CD4-positive, alpha-beta T cell (primary cell): Measurements from ENCODE around the gene GNG10. TPM values are rescaled to one million over a fixed set of nuclear protein-coding genes. Genes with fewer than 3 reads are reported as not detected.

ENCODE experiments used
- ATAC-seq: fragments of 200-7000 bp; cut with Tn5 transposase; one replicate; pipeline ENCODE4 v1.10.0; 2022; ENCODE audit warnings: mild to moderate bottlenecking; ENCODE audit not compliant: poor library complexity
- CTCF ChIA-PET: fragments of 350-600 bp; sonication (Branson Sonifier 250); formaldehyde crosslinking; loops from one replicate; lab custom pipeline; 2021; ENCODE audit warnings: antibody characterized with exemption, inconsistent platforms; lab: Charles Lee
- POLR2A ChIA-PET: fragments of 350-600 bp; sonication (Branson Sonifier 250); formaldehyde crosslinking; loops from one replicate; lab custom pipeline; 2021; ENCODE audit warnings: antibody characterized with exemption, inconsistent platforms; lab: Charles Lee
- DNase-seq, 14 experiments: peaks; one replicate each; pipeline ENCODE4 v3.0.0-alpha.2; 2013 to 2020; ENCODE audit warnings: mixed read lengths in 2 of 14
- H3K27ac ChIP-seq, 2 donors: one replicate each; pipeline versions ENCODE4 v1.5.1 to v1.7.0; 2013; ENCODE audit warnings: low read length in 2 of 2, low read depth in 1 of 2, mild to moderate bottlenecking in 1 of 2
- H3K27me3 ChIP-seq, 2 experiments: 1 replicate in 1 of 2; 2 replicates in 1 of 2; pipeline versions ENCODE4 v1.6.1 to v1.7.0; 2013; ENCODE audit warnings: low read length in 2 of 2, control low read depth in 1 of 2, mild to moderate bottlenecking in 1 of 2, moderate library complexity in 1 of 2; ENCODE audit not compliant: insufficient read depth in 2 of 2, control insufficient read depth in 1 of 2
- H3K36me3 ChIP-seq: one replicate; pipeline ENCODE4 v1.6.1; 2013; ENCODE audit warnings: low read length, control low read depth; ENCODE audit not compliant: insufficient read depth
- H3K4me1 ChIP-seq: one replicate; pipeline ENCODE4 v1.6.1; 2013; ENCODE audit warnings: low read length, control low read depth; ENCODE audit not compliant: insufficient read depth
- H3K4me3 ChIP-seq: one replicate; pipeline ENCODE4 v1.5.1; 2013; ENCODE audit warnings: mild to moderate bottlenecking, low read length, moderate library complexity
- H3K9me3 ChIP-seq, 2 experiments: 1 replicate in 1 of 2; 2 replicates in 1 of 2; pipeline versions ENCODE4 v1.6.1 to v1.7.0; 2013; ENCODE audit warnings: low read length in 2 of 2, mild to moderate bottlenecking in 2 of 2, control low read depth in 1 of 2, moderate library complexity in 1 of 2; ENCODE audit not compliant: control insufficient read depth in 1 of 2, insufficient read depth in 1 of 2
- H3K27ac Mint-ChIP-seq: one replicate; pipeline ENCODE4 v1.8.0; 2020; ENCODE audit warnings: mixed read lengths
- H3K27me3 Mint-ChIP-seq: one replicate; pipeline ENCODE4 v1.8.0; 2021; ENCODE audit warnings: mixed read lengths
- H3K36me3 Mint-ChIP-seq: one replicate; pipeline ENCODE4 v1.8.0; 2021; ENCODE audit warnings: low read depth, mixed read lengths
- H3K4me1 Mint-ChIP-seq: one replicate; pipeline ENCODE4 v1.8.0; 2021; ENCODE audit warnings: low read depth, mixed read lengths
- H3K4me3 Mint-ChIP-seq: one replicate; pipeline ENCODE4 v1.8.0; 2020; ENCODE audit warnings: mild to moderate bottlenecking, mixed read lengths
- H3K9me3 Mint-ChIP-seq: one replicate; pipeline ENCODE4 v1.8.0; 2020; ENCODE audit warnings: mixed read lengths
- intact Hi-C, 2 experiments: fragments of 100-400 bp; cut with DNase I in 1 of 2; cut with micrococcal nuclease in 1 of 2; formaldehyde crosslinking; loops; one replicate each; pipeline versions ENCODE4 v1.15.1 to v1.9.0; 2023 to 2025; cut with DNase I, micrococcal nuclease
- total RNA-seq, 174 experiments: library from RNA in 2 of 174; stranded (reverse) in 2 of 174; gene quantifications; one replicate each; pipeline ENCODE4 v1.2.3 and lab custom pipeline; 2021 to 2026
- TF ChIP-seq, protein P1 (sequence below): fragments of 200-600 bp; IDR thresholded peaks from one replicate; pipeline ENCODE4 v1.8.0; 2022; ENCODE audit warnings: antibody characterized with exemption, mild to moderate bottlenecking

The GNG10 gene
- total RNA-seq, 2 experiments from 2014 or later: 2.8 to 3.0 TPM

DNA sequence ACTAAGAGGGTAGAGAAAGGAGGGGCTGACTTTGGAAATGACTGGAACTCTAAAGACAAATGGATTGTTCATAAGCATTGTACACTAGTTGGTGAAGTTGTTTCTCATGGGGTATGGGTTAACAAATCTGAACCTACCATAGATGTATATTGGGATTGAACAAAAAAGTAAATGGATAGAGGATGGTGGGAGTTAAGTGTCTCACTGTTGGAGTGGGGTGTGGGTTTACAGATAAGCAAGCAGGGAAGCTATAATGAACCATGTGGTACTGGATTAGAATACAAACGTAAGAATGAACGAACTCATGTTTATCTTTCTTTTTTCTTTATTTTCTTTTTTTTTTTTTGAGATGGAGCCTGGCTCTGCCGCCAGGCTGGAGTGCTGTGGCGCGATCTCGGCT is 17.8 kb downstream of the GNG10 start:
- peaks cover 36% of the 10 kb centered on the region for H3K36me3 Mint-ChIP-seq
- no peak overlapping the region for H3K27ac Mint-ChIP-seq
- Histone ChIP-seq H3K4me1 (no peaks in the 10 kb centered on the region), H3K27me3 (no peaks in the 10 kb centered on the region), H3K36me3 (no peaks in the 10 kb centered on the region), H3K9me3 (no peaks in the 10 kb centered on the region), H3K4me3 (no peak overlapping the region), H3K27ac (no peak overlapping the region)
- ATAC-seq (no peak), DNase-seq (no peak)
- intact Hi-C loops: no loop called here
- TF ChIP-seq, protein P1, sequence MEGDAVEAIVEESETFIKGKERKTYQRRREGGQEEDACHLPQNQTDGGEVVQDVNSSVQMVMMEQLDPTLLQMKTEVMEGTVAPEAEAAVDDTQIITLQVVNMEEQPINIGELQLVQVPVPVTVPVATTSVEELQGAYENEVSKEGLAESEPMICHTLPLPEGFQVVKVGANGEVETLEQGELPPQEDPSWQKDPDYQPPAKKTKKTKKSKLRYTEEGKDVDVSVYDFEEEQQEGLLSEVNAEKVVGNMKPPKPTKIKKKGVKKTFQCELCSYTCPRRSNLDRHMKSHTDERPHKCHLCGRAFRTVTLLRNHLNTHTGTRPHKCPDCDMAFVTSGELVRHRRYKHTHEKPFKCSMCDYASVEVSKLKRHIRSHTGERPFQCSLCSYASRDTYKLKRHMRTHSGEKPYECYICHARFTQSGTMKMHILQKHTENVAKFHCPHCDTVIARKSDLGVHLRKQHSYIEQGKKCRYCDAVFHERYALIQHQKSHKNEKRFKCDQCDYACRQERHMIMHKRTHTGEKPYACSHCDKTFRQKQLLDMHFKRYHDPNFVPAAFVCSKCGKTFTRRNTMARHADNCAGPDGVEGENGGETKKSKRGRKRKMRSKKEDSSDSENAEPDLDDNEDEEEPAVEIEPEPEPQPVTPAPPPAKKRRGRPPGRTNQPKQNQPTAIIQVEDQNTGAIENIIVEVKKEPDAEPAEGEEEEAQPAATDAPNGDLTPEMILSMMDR: no peak
- H3K4me1 Mint-ChIP-seq: no peaks in the 10 kb centered on the region
- POLR2A ChIA-PET: interaction anchor here (0.6 kb wide), 1 partner anchor 14 kb away, joined by 3 read pairs; no protein-coding TSS in a partner anchor
- no peaks in the 10 kb centered on the region for H3K27me3 Mint-ChIP-seq
- no peaks in the 10 kb centered on the region for H3K9me3 Mint-ChIP-seq
- H3K4me3 Mint-ChIP-seq: no peak overlapping the region
- CTCF ChIA-PET: no interaction called here

DNA sequence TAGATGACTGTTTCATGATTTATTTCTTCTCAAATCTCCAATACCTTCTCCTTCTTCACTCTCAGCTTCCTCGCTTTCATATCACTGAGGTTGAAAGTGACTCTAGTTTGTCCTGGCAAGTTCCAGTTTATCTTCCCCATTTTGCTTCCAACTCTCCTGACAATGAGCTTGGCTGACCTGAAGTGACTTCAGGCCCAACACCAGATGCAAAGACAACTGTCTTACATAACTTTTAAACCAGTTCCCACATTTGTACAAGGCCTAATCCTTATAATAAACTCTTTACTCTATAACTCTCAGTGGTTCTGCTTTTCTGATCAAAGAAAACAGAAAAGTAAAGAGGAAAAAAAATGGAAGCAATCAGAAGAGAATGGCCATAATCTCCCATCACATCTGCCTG is 22.0 kb downstream of the GNG10 start:
- H3K27ac ChIP-seq: no peak overlapping the region
- no peaks in the 10 kb centered on the region for H3K9me3 ChIP-seq
- POLR2A ChIA-PET: no interaction called here
- no peaks in the 10 kb centered on the region for H3K36me3 ChIP-seq
- ATAC-seq: no peak
- H3K4me3 ChIP-seq: no peak overlapping the region
- no peaks in the 10 kb centered on the region for H3K27me3 Mint-ChIP-seq
- intact Hi-C loops: no loop called here
- CTCF ChIA-PET: no interaction called here
- TF ChIP-seq, protein P1: no peak
- no peaks in the 10 kb centered on the region for H3K4me1 ChIP-seq
- H3K36me3 Mint-ChIP-seq: peaks cover 16% of the 10 kb centered on the region
- H3K4me1 Mint-ChIP-seq: no peaks in the 10 kb centered on the region
- no peak overlapping the region for H3K27ac Mint-ChIP-seq
- H3K27me3 ChIP-seq: no peaks in the 10 kb centered on the region
- H3K9me3 Mint-ChIP-seq: no peaks in the 10 kb centered on the region
- H3K4me3 Mint-ChIP-seq: no peak overlapping the region
- no peak for DNase-seq

DNA sequence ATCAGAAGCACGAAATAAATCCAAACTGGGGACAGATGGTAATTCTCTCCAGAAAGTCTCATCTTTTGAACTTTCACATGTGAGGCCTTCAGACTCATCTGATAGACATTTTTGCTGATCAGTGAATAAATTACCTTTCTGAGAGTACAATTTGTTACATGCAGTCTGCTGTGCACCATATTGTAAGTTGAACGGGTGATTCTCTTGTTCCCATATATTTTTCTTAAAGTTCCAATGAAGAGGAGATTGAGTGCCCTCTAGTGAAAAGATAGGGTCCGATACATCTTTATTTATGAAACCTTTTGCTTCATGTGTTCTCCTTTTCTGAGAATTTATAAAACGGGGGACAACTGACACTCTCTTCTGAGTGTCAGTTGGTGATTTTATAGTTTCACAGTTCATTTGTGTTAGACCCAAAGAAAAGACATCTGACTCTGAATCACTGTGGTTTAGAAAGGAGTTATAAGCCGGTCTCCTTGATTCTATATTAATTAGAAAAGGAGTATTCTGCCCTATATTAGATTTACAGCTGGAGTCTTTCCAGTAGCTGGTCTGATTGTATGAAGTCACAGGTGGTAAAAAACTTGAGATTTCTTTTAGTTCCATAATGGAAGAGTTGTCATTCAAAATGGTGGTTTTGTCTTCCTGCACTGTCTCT is 30.4 kb downstream of the GNG10 start:
- H3K36me3 ChIP-seq: no peaks in the 10 kb centered on the region
- TF ChIP-seq, protein P1: peak; percentile 49
- H3K36me3 Mint-ChIP-seq: peaks cover 9% of the 10 kb centered on the region
- no peaks in the 10 kb centered on the region for H3K9me3 ChIP-seq
- CTCF ChIA-PET: no interaction called here
- ATAC-seq: no peak
- no peak overlapping the region for H3K27ac Mint-ChIP-seq
- H3K9me3 Mint-ChIP-seq: no peaks in the 10 kb centered on the region
- H3K4me3 ChIP-seq: no peak overlapping the region
- no peak overlapping the region for H3K27ac ChIP-seq
- POLR2A ChIA-PET: no interaction called here
- no peaks in the 10 kb centered on the region for H3K27me3 Mint-ChIP-seq
- intact Hi-C loops: loop anchor here (2.0 kb wide), 1 partner anchor 93 kb away; the partner anchor contains the start of gene PTGR1 (in 2 of the 2)
- no peaks in the 10 kb centered on the region for H3K4me1 ChIP-seq
- H3K27me3 ChIP-seq: no peaks in the 10 kb centered on the region
- H3K4me3 Mint-ChIP-seq: no peak overlapping the region
- H3K4me1 Mint-ChIP-seq: no peaks in the 10 kb centered on the region
- DNase-seq: peak in 3 of 14 experiments; percentile 22 to 24 (median 24)
